GM10266 (cell line): Measurements from ENCODE around the gene TMEM256.
A peak's percentile ranks its signal among the peaks of the same experiment; 100 is the strongest.
"Not testable (repeated sequence)": the region's sequence is repeated elsewhere in the genome, so short reads cannot be mapped to it uniquely, and the experiment has no call there.

Experiments used
- DNase-seq: peaks from one replicate; pipeline ENCODE4 v3.0.0; 2012; ENCODE audit errors: extremely low spot score
- CTCF ChIP-seq: IDR thresholded peaks from 2 replicates; pipeline ENCODE4 v1.5.1; 2012; ENCODE audit warnings: mild to moderate bottlenecking, low read depth; ENCODE audit not compliant: control insufficient read depth, insufficient read depth; ENCODE audit errors: missing control alignments

Gene TMEM256

DNA sequence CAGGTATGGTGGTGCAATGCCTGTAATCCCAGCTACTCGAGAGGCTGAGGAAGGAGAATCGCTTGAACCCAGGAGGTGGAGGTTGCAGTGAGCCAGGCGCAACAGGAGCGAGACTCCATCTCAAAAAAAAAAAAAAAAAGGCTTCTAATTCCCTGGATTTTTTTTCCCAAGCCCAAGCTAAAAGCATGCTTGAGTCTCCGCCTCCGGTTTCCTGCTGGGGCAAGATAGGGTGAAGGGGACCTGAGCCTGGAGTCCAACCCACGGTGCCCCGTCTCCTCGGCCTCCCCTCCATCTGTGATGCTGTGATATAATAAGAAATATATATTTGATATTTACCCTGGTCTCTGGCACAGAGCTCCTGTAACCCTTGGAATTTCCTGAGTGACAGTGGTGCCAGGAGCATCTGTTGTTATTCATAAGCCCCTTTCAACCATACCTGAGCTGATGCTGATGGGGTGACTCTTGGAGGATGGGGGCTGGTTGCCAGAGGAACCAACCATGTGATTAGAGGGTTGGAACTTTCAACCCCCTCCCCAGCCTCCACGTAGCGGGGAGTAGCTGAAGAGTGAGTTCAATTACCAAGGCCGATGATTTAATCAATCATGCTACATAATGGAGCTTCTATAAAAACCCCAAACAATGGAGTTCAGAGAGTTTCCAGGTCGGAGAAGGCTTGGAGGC lies 35.8 kb downstream of the TMEM256 start:
- no peak for TF ChIP-seq CTCF
- no peak for DNase-seq

- no peak for DNase-seq
Measured at GRCh38 chr17:7367083-7367482, 36.8 kb downstream of the TMEM256 start.

DNA sequence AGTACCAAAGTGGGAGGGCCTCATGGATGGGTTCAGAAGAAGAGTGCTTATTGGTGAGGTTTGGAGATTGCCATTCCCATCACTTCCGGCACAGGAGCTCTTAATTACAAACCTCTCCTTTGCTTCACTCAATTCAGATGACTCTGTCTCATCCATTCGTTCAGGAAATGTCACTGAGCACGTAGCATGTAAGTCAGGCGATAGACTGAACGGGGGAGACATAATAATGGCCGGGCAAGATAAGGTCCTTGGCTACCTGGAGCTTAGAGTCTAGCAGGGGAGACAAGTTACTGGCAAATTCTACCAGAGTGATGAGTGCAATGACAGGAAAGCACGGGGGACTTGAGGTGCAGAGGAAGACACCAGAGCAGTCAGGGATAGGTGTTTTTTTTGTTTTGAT lies 37.9 kb downstream of the TMEM256 start:
- DNase-seq = not testable (repeated sequence)

More at GRCh38 chr17:7367083-7367482, 36.8 kb downstream of the TMEM256 start:
- no peak for TF ChIP-seq CTCF

DNA sequence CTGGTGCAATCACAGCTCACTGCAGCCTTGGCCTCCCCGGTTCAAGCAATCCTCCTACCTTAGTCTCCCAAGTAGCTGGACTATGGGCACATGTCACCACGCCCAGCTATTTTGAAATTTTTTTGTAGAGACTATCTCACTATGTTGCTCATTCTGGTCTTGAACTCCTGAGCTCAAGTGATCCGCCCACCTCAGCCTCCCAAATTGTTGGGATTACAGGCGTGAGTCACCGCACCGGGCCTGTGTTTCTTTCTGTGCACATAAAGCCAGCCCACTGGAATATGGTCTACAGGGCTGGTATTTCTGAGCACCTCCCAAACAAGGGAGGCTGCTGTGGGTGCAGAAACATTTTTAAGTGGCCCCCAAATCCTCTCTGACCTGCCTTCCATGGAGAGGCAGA lies 40.6 kb downstream of the TMEM256 start:
- DNase-seq = no peak
- no peak for TF ChIP-seq CTCF

GRCh38 chr17:7361906-7362305 lies 42.0 kb downstream of the TMEM256 start:
- no peak for DNase-seq
- no peak for TF ChIP-seq CTCF

GRCh38 chr17:7357381-7357780 lies 46.5 kb downstream of the TMEM256 start:
- no peak for DNase-seq
- no peak for TF ChIP-seq CTCF

- DNase-seq = no peak
- TF ChIP-seq CTCF = no peak
Measured at GRCh38 chr17:7356756-7357155, 47.1 kb downstream of the TMEM256 start.

DNA sequence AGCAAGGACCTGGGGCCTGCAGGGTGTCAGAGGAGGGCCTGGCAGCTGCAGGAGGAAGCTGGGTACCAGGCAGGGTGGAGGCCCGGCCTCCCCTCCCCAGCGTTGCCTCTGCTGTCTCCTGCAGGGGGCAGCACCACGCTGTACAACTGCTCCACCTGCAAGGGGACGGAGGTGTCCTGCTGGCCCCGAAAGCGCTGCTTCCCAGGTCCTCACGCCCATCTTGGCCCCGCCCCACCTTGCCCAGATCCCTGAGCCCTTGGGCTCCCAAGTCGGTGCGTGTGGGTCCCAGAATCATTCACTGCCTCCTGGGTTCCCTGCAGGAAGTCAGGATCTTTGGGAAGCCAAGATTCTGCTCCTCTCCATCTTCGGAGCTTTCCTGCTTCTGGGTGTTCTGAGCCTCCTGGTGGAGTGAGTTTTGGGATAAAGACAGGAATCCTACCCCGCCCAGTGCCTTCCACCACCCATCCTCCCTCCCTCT lies 47.8 kb downstream of the TMEM256 start:
- peak; percentile 97 for TF ChIP-seq CTCF
- peak; percentile 86 for DNase-seq
